HUDEP-2 (cell line): ENCODE data around the gene NALCN.

ENCODE experiments used
- DNase-seq, 76 experiments: peaks; one replicate each; lab custom pipeline; 2025; ENCODE audit not compliant: unreplicated experiment in 76 of 76; lab: John Stamatoyannopoulos, UW

Gene NALCN

DNA sequence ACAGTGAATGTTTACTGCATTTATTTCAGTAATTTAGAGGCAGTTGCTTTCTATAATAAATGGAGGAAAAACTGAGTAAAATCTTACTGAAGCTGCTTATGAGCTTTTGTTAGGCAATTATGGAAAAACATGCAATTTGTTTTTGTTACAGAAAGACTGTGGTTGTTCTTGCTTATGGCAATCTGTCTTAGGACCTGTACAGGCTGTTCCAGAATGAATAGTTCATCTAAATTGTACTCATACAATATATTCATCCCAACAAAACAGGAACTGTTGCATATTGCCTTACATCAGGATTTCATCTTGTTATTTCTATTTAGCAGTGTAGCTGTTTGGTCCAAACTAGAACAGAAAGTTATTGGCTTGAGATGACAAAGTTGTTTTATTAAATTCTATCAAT is 199.2 kb downstream of the NALCN start:
- DNase-seq = no peak

- DNase-seq = no peak
Measured at GRCh38 chr13:101211261-101211660, 205.0 kb downstream of the NALCN start.

- DNase-seq = no peak
Measured at GRCh38 chr13:101210774-101211173, 205.5 kb downstream of the NALCN start.

DNA sequence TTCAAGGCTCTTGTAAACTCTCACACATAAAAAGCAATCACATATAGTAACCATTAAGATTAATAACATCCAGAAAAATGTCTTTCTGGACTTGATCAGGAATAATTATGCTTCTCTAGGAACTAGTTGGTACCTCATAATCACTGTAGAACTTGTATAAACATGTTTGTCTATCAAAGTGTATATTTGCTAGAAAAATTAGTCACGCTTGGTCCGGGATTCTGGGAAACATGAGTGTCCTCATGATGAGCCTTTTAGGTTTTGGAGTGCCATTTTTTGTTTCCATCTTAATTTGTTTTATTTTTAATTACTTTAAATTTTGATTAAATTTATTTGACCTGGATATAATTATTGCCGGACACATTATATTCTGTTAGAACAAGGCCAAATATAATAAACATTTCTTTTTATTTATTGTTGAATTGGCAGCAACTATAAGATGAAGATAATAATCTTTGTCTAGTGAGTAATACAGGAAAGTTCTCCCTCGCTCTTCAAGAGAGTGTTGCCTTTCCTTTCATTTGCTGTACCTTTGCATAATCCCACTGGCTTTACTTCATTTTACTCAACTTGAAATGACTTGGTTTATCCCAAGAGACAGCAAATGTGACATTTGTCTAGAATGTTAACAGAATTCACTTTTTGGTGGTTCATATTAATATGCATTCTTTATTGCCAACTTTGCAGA is 207.0 kb downstream of the NALCN start:
- DNase-seq = no peak

GRCh38 chr13:101205408-101205807 is 210.9 kb downstream of the NALCN start:
- no peak for DNase-seq

DNA sequence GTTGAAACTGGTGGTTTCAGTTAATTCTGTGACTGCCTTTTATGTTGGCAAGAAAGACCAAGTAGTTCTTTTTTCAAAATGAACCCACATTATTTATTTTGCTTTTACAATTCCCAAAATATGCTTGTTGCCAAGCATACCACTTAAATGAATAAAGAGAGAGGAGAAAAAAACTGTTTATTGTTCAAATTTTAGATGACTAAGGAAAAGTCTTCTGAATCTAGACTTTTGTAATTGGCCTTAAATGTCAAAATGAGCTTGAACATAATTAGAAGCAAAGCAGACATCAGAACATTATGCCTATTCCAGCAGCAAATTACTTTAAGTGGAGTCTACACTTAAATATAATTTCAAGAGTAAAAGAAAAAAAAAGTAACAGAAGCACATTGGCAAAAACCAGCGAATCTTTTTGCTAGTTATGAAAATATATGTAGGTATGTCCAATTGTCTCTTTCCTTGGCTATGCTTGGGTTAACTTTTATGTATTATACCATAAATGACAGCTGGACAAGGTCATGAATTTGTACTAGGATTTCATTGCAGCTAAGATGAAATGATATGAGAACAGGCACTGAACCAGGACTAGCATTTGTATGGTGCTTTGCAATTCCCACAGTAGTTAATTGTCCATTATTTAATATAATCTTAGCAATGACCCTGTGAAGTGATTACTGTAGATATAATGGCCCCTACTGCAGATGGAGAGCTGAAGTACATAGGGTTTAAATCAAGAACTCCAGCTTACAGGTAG is 211.9 kb downstream of the NALCN start:
- no peak for DNase-seq

DNA sequence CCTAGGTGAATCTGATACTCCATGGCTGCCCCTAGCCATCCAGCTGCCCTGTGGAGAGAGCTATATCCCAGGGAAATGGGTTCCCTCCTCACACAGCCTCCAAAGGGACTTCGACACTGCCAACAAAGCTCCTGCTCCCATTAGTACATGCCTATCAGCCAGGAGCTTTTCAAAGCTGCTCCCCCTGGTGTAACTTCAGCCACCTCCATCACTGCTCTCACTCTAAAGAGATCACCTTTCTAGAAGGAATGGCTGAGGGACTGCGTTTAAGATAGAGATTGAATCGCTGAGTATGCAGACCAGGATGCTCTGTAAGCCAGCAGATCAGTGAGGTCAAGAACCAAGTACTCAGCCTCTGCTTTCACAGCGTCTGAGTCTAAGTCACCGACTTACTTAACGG is 213.7 kb downstream of the NALCN start:
- peak in 1 of 76 experiments; percentile 10 for DNase-seq

DNA sequence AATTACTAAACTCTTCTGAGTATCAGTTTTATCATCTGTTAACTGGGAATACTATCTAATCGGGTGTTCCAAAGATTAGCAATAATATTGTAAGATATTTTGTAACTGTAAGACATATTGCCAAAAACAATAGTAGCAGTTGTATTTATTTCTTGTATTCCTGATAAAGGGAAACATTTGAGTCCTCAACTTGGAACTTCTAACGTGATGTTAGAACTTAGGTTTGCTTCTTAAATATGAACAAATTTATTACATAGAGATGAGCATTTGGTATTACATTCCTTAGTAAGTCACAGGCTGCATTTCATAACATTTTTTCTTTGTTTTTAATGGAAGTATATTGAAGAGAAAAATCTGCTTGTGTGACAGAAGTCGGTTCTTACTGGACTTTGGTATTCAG is 225.3 kb downstream of the NALCN start:
- no peak for DNase-seq

- no peak for DNase-seq
Measured at GRCh38 chr13:101190337-101190736, 226.0 kb downstream of the NALCN start.

- DNase-seq = no peak
Measured at GRCh38 chr13:101185606-101186005, 230.7 kb downstream of the NALCN start.

DNA sequence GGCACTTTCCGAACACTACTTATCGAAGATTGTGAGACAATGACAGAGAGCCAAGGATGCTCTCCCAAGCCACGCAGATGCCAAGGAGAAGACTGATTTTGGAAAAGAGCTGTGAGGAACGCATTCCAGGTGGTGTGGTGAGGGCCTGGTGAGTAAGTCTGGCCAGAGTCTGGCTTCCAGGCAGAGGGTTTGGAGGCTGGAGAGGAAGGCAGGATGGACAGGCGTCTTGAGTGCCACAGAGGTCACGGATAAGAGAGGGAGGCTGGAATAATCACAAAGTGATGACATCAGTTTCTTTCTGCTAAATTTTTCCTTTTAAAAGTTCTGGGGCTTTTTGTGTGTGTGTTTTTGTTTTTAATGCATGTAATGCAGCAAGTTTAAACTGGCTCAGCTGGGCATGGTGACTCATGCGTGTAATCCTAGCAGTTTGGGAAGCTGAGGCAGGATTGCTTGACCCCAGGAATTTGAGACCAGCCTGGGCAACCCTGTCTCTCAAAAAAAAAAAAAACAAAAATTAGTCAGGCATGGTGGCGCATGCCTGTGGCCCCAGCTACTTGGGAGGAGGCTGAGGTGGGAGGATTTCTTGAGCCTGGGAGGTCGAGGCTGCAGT is 235.1 kb downstream of the NALCN start:
- no peak for DNase-seq

DNA sequence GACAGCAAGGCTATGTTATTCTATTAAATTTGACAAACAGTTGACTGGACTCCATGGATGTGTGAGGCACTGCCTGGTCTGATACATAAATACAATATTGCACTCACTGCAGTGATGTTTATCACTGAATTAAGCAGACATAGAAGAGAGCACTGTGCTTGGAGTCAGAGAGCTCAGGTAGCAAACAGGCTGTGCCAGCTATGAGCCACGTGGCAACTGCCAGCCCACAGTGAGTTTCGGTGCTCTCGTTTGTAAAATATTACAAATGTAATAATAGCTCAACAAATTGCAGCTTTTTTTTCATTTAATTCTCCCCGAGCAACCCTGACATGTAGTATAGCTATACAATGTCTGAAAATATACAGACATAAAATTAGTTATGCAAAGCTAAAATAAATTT is 237.3 kb downstream of the NALCN start:
- no peak for DNase-seq

DNA sequence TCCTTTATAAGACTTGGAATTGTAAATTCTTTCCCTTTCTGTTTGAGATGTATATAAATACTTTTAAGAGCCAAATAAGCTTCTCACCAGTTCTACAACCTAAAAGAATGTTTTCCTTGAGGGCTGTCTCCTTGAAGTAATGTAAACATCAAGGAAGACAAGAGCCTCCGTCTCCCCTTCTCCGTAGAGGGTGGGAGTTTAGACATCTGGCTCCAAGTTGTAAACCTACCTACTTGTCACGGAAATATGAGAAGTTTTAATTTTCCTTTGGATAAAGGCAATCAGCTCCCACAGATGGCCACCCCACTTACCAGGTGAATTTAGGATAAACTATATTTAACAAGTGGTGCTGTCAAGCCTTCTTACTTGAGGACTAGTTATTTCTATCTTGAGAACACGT is 237.9 kb downstream of the NALCN start:
- DNase-seq = no peak

DNA sequence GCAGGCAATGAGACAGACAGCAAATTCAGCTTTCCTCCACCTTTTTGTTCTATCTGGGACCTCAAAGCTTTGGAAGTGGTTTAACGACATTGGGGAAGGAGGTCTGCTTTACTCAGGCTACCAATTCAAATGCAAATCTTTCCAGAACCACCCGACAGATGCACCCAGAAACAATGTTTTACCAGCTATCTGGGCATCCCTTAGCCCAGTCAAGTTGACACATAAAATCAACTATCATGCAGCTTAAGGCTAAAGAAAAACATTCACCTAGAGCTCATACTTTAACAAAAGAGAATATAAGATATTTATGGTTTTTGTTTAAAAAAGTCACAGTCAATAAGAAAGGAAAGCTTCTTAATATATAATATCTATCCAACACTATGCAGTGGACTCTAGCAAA is 246.0 kb downstream of the NALCN start:
- DNase-seq = no peak

GRCh38 chr13:101157261-101157660 is 259.0 kb downstream of the NALCN start:
- DNase-seq = no peak

- DNase-seq = no peak
Measured at GRCh38 chr13:101155920-101156319, 260.4 kb downstream of the NALCN start.

- peak in 2 of 76 experiments; percentile 3 to 31 for DNase-seq
Measured at GRCh38 chr13:101152184-101152583, 264.1 kb downstream of the NALCN start.

GRCh38 chr13:101150998-101151397 is 265.3 kb downstream of the NALCN start:
- DNase-seq = peak in 11 of 76 experiments; percentile 3 to 52 (median 25)

GRCh38 chr13:101149735-101150384 is 266.4 kb downstream of the NALCN start:
- peak in 10 of 76 experiments; percentile 3 to 60 (median 25) for DNase-seq

GRCh38 chr13:101146101-101146898 is 270.0 kb downstream of the NALCN start:
- DNase-seq = no peak
